ENCODE results near the gene PBX1. TPM values are rescaled to one million over a fixed set of nuclear protein-coding genes. Genes with fewer than 3 reads are reported as not detected.
A peak's percentile ranks its signal among the peaks of the same experiment; 100 is the strongest.

The PBX1 gene
- total and polyA plus RNA-seq, 12 donors, result 13.3 to 91.8 (median 62.7) TPM

DNA sequence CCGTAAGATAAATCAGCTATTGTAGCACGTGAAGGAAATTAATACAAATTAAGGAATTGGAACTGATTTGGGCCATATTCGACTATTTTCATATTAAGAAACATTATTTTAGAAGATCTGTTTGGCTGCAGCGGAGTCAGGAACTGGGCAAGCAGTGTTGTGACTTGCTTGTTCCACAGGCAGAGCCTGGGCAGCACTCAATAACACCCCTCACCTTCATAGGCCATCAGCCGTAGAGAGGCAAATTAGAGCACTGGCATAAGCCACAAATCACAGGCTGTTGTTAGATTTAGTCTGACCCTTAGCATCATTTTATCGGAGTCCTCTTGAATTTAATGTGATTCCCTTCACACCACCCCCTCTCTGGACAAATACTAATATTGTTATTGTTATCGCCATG, 72.8 kb downstream of the PBX1 start:
- Histone ChIP-seq H3K4me3 (no peak overlapping the region), H3K9me3 (no peaks in the 10 kb centered on the region), H3K27me3 (no peaks in the 10 kb centered on the region), H3K27ac (peak overlapping the region in 6 of 10 donors; percentile 5 to 46 (median 18)), H3K4me1 (peaks cover 0 to 62% (median 33%) of the 10 kb centered on the region in 9 donors), H3K36me3 (peaks cover 0 to 22% (median 0%) of the 10 kb centered on the region in 9 donors)
- ATAC-seq (peak in 7 of 8 donors; percentile 11 to 79 (median 72)), DNase-seq (no peak)
- 77 to 80% methylated on average over 7 of the region's 7 CpGs for WGBS, 2 donors
- TF ChIP-seq CTCF (IDR thresholded peaks at IDR 0.05), result no peak
- intact Hi-C loops (cut with DNase I), result loop anchor here in 1 of 10 donors (10.0 kb wide), 1 partner anchor 153 kb away; no protein-coding TSS in a partner anchor

GRCh38 chr1:164633997-164634396, 75.0 kb downstream of the PBX1 start:
- DNase-seq (no peak), ATAC-seq (no peak)
- H3K36me3 ChIP-seq, result peaks cover 0 to 7% (median 0%) of the 10 kb centered on the region in 9 donors
- whole genome bisulfite sequencing, 2 donors, result 64 to 72% methylated on average over 7 of the region's 7 CpGs
- H3K4me3 ChIP-seq, result no peak overlapping the region
- TF ChIP-seq CTCF (IDR thresholded peaks at IDR 0.05), result no peak
- H3K27ac ChIP-seq, result peak overlapping the region in 1 of 10 donors; percentile 4
- H3K4me1 ChIP-seq, result peaks cover 11 to 81% (median 54%) of the 10 kb centered on the region in 9 donors
- H3K9me3 ChIP-seq, result no peaks in the 10 kb centered on the region
- intact Hi-C loops (cut with DNase I), result loop anchor here in 1 of 10 donors (10.0 kb wide), 1 partner anchor 151 kb away; no protein-coding TSS in a partner anchor
- no peaks in the 10 kb centered on the region for H3K27me3 ChIP-seq

DNA sequence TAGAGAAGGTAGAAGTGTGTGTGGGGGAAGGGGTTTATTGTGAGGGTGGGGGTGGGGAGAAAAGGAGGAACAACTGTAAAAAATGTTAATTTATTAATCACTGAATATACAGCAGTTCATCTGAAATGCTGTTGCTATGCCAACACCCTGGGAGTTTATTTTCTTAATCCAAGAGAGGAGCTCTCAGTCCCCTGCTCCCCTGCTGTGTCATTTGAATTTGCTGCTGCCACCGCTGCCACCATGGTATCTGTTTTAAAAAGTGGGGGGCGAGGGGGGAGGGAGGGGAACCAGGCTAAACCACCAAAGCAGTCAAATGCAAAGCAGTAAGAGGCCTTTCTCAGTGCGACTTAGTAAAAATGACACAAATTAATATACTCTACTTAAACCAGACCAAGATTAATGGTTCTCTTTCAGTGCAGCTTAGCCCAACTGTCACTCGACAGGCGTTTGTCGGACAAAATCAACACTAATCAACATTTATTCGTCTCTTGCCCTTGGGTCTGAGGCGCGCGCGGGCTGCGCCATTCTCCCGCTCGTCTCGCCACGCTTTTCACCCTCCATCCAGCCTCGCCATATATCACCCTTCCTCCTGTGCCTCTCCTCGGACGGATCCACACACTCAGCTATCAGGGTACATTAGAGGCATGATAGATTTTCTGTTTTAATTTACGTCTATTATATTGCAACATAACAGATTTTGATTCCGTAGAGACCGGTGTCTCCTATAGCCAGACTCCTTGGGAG, 76.2 kb downstream of the PBX1 start:
- H3K9me3 ChIP-seq, result no peaks in the 10 kb centered on the region
- peaks cover 0 to 3% (median 0%) of the 10 kb centered on the region in 9 donors for H3K36me3 ChIP-seq
- peak overlapping the region in 1 of 10 donors; percentile 14 for H3K27ac ChIP-seq
- H3K4me3 ChIP-seq, result no peak overlapping the region
- no peak for DNase-seq
- intact Hi-C loops (cut with DNase I), result loop anchor here in 3 of 10 donors (5.0 to 10.0 kb wide), 3 partner anchors 82 to 150 kb away; no protein-coding TSS in a partner anchor
- H3K27me3 ChIP-seq, result no peaks in the 10 kb centered on the region
- TF ChIP-seq CTCF (IDR thresholded peaks at IDR 0.05), result no peak
- no peak for ATAC-seq
- H3K4me1 ChIP-seq, result peaks cover 11 to 87% (median 64%) of the 10 kb centered on the region in 9 donors
- WGBS, 2 donors, result 89 to 92% methylated on average over 22 of the region's 22 CpGs

DNA sequence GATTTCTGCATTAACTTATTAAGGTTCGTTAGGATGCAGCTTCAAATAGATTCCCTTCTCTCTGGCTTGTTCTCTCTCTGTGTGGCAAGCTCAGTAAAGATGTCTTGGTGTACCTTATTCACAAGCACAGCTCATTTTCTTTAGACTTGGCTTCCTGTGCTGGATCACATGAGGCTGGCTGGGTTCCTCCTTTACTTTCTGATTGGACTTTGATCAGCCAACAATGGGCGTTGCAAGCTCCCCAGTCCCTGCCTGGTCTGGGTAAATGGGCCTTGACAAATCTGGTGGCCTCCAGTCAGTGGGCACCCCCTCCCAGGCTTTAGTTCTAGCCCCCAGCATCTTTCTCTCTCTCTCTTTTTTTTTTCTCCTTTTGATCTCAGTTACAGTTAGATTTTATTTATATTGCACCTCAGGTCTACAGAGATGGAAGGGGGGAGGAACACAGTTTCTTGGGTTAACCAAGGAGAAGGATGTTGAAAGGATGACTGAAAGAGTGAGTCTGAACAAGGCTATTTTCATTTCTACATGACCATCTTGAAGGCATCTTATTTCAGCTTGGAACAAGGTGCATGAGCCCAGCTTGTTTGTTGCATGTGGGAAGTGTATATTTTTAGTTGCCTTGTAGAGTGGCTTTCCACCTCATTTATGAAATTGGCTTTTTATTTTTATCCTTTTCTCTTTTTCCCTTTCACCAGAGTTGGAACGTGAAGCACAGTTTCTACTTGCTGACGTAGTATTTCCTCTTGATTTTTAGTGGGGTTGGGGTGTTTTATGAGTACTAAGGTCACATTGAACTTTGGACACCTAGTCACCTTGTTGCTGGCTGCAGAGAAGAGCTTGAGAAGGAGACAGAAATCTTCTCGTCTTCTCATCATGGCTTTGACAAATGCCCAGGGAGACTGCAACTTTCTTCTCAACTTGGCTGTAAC, 77.1 kb downstream of the PBX1 start:
- Histone ChIP-seq H3K27ac (peak overlapping the region in 4 of 10 donors; percentile 0 to 87 (median 44)), H3K4me3 (no peak overlapping the region), H3K4me1 (peaks cover 11 to 88% (median 66%) of the 10 kb centered on the region in 9 donors), H3K9me3 (no peaks in the 10 kb centered on the region), H3K27me3 (no peaks in the 10 kb centered on the region), H3K36me3 (peaks cover 0 to 3% (median 0%) of the 10 kb centered on the region in 9 donors)
- 76 to 79% methylated on average over 5 of the region's 5 CpGs for WGBS, 2 donors
- no peak for DNase-seq
- intact Hi-C loops (cut with DNase I), result loop anchor here in 3 of 10 donors (5.0 to 10.0 kb wide), 3 partner anchors 81 to 149 kb away; no protein-coding TSS in a partner anchor
- no peak for ATAC-seq
- no peak for TF ChIP-seq CTCF (IDR thresholded peaks at IDR 0.05)

Measured in heart right ventricle (tissue), 16 donors.